ENCODE measurements around the gene SDSL.
A peak's percentile ranks its signal among the peaks of the same experiment; 100 is the strongest.

SDSL gene

GRCh38 chr12:113462117-113462774, 40.1 kb downstream of the SDSL start:
- H3K4me1 ChIP-seq (ENCODE audit: control insufficient read depth, insufficient read depth, low read length): peaks cover 9% of the 10 kb centered on the region
- no peak overlapping the region for H3K9ac ChIP-seq (ENCODE audit: low read depth, low read length)
- no peaks in the 10 kb centered on the region for H3K9me3 ChIP-seq (ENCODE audit: control insufficient read depth, insufficient read depth, low read length)
- peaks cover 2% of the 10 kb centered on the region for H3K36me3 ChIP-seq (ENCODE audit: control insufficient read depth, insufficient read depth, low read length)
- peak overlapping the region; percentile 41 for H3K4me3 ChIP-seq (ENCODE audit: low read depth, low read length)
- H3K27me3 ChIP-seq (ENCODE audit: control insufficient read depth, insufficient read depth, low read length): peaks cover 87% of the 10 kb centered on the region

GRCh38 chr12:113462998-113463745, 41.0 kb downstream of the SDSL start:
- Histone ChIP-seq H3K4me1 (ENCODE audit: control insufficient read depth, insufficient read depth, low read length) (peaks cover 9% of the 10 kb centered on the region), H3K9ac (ENCODE audit: low read depth, low read length) (no peak overlapping the region), H3K4me3 (ENCODE audit: low read depth, low read length) (peak overlapping the region; percentile 47), H3K36me3 (ENCODE audit: control insufficient read depth, insufficient read depth, low read length) (peaks cover 2% of the 10 kb centered on the region), H3K27me3 (ENCODE audit: control insufficient read depth, insufficient read depth, low read length) (peaks cover 93% of the 10 kb centered on the region), H3K9me3 (ENCODE audit: control insufficient read depth, insufficient read depth, low read length) (no peaks in the 10 kb centered on the region)

DNA sequence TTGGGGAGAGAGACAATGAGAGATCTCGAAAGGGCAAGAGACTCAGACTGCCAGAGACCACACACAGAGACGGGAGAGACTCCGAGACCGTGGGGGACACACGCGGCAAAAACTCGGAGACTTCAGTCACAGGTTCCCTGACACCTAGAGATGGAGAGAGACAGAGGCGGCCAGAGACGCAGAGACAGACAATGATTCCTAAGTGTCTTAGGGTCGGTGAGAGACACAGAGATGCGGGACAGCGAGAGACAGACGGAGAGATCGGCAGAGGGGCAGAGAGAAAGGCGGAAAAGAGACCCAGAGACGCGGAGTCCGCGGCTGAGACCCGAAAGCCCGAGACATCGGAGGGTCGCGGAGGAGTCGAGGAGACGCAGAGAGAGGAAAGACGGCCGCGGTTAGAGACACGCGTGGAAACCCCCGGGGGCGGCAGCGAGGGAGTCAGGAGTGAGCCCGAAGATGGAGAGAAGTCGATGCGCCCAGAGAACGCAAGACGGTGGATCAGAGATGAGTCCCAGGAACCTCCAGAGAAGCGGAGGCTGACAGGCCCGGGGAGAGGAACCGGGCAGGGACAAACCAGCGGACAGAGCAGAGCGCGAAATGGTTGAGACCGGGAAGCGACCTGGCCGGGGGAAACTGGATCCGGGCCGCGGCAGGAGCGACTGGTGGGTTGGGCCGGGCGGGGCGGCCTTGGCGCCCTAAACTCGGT, 41.7 kb downstream of the SDSL start:
- Histone ChIP-seq H3K9ac (ENCODE audit: low read depth, low read length) (no peak overlapping the region), H3K4me3 (ENCODE audit: low read depth, low read length) (peak overlapping the region; percentile 47), H3K27me3 (ENCODE audit: control insufficient read depth, insufficient read depth, low read length) (peaks cover 95% of the 10 kb centered on the region), H3K36me3 (ENCODE audit: control insufficient read depth, insufficient read depth, low read length) (peaks cover 2% of the 10 kb centered on the region), H3K9me3 (ENCODE audit: control insufficient read depth, insufficient read depth, low read length) (no peaks in the 10 kb centered on the region), H3K4me1 (ENCODE audit: control insufficient read depth, insufficient read depth, low read length) (peaks cover 9% of the 10 kb centered on the region)

DNA sequence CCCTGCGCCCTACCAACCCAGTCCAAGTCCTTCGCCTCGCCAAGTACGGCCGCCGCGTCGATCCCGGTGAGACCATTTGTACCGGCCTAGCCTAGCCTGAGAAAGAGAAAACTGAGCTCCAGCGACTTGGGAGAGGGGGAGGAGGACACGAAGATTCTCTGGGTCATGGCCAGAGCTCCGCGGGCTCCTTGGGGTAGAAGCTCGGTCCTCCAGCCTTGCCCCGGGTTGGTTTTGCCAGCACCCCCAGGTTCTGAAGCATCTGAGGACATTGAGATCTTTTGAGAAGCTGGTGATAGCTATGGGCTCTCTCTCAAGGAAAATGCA, 42.2 kb downstream of the SDSL start:
- peaks cover 95% of the 10 kb centered on the region for H3K27me3 ChIP-seq (ENCODE audit: control insufficient read depth, insufficient read depth, low read length)
- H3K4me3 ChIP-seq (ENCODE audit: low read depth, low read length): peak overlapping the region; percentile 47
- H3K9me3 ChIP-seq (ENCODE audit: control insufficient read depth, insufficient read depth, low read length): no peaks in the 10 kb centered on the region
- H3K36me3 ChIP-seq (ENCODE audit: control insufficient read depth, insufficient read depth, low read length): peaks cover 2% of the 10 kb centered on the region
- H3K4me1 ChIP-seq (ENCODE audit: control insufficient read depth, insufficient read depth, low read length): peaks cover 9% of the 10 kb centered on the region
- no peak overlapping the region for H3K9ac ChIP-seq (ENCODE audit: low read depth, low read length)

- H3K4me1 ChIP-seq (ENCODE audit: control insufficient read depth, insufficient read depth, low read length): peaks cover 14% of the 10 kb centered on the region
- no peak overlapping the region for H3K9ac ChIP-seq (ENCODE audit: low read depth, low read length)
- peaks cover 97% of the 10 kb centered on the region for H3K27me3 ChIP-seq (ENCODE audit: control insufficient read depth, insufficient read depth, low read length)
Measured at GRCh38 chr12:113464852-113465719, 42.9 kb downstream of the SDSL start.

GRCh38 chr12:113465808-113466453, 43.8 kb downstream of the SDSL start:
- Histone ChIP-seq H3K27me3 (ENCODE audit: control insufficient read depth, insufficient read depth, low read length) (peaks cover 98% of the 10 kb centered on the region), H3K4me1 (ENCODE audit: control insufficient read depth, insufficient read depth, low read length) (peaks cover 17% of the 10 kb centered on the region), H3K36me3 (ENCODE audit: control insufficient read depth, insufficient read depth, low read length) (peaks cover 2% of the 10 kb centered on the region), H3K9ac (ENCODE audit: low read depth, low read length) (no peak overlapping the region), H3K4me3 (ENCODE audit: low read depth, low read length) (peak overlapping the region; percentile 62), H3K9me3 (ENCODE audit: control insufficient read depth, insufficient read depth, low read length) (no peaks in the 10 kb centered on the region)

More at GRCh38 chr12:113464852-113465719, 42.9 kb downstream of the SDSL start:
- no peaks in the 10 kb centered on the region for H3K9me3 ChIP-seq (ENCODE audit: control insufficient read depth, insufficient read depth, low read length)
- H3K4me3 ChIP-seq (ENCODE audit: low read depth, low read length): peak overlapping the region; percentile 62
- peaks cover 2% of the 10 kb centered on the region for H3K36me3 ChIP-seq (ENCODE audit: control insufficient read depth, insufficient read depth, low read length)

DNA sequence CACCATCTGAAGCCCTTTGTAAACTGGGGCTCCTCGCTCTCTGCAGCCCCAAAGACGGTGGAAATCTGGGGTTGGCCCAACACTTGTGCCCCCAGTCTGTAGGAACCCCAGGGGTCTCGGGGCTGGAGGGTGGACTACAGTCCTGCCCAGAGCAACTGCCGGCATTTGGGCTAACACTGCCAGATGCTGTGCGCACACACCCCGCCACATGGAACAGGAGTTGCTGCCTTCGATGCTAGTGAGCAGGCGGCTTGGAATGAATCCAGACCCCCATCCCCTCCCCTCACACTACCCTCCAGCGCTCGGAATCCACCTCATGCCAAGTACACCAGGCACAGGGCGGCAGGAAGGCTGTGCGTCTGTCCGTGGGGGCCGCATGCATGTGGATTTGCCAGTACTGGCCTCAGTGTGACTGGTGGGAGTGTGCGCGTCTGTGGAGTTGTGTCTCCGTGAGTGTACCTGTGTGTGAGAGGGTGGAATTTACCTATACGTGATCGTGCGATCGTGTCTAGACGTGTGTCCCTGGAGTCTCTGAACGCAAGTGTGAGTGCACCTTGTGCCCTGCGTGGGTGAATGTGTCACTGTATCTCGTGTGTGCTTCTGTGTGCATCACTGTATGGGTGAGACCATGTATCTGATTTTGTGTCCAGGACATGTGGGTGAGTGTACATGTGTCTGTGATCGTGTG, 44.4 kb downstream of the SDSL start:
- Histone ChIP-seq H3K9me3 (ENCODE audit: control insufficient read depth, insufficient read depth, low read length) (no peaks in the 10 kb centered on the region), H3K4me1 (ENCODE audit: control insufficient read depth, insufficient read depth, low read length) (peaks cover 17% of the 10 kb centered on the region), H3K9ac (ENCODE audit: low read depth, low read length) (no peak overlapping the region), H3K36me3 (ENCODE audit: control insufficient read depth, insufficient read depth, low read length) (peaks cover 2% of the 10 kb centered on the region), H3K27me3 (ENCODE audit: control insufficient read depth, insufficient read depth, low read length) (peaks cover 99% of the 10 kb centered on the region), H3K4me3 (ENCODE audit: low read depth, low read length) (peak overlapping the region; percentile 62)

- Histone ChIP-seq H3K4me3 (ENCODE audit: low read depth, low read length) (peak overlapping the region; percentile 62), H3K9ac (ENCODE audit: low read depth, low read length) (no peak overlapping the region), H3K4me1 (ENCODE audit: control insufficient read depth, insufficient read depth, low read length) (peaks cover 15% of the 10 kb centered on the region), H3K36me3 (ENCODE audit: control insufficient read depth, insufficient read depth, low read length) (peaks cover 2% of the 10 kb centered on the region), H3K27me3 (ENCODE audit: control insufficient read depth, insufficient read depth, low read length) (peaks cover 99% of the 10 kb centered on the region), H3K9me3 (ENCODE audit: control insufficient read depth, insufficient read depth, low read length) (no peaks in the 10 kb centered on the region)
Measured at GRCh38 chr12:113467142-113467501, 44.9 kb downstream of the SDSL start.

- H3K9ac ChIP-seq (ENCODE audit: low read depth, low read length): no peak overlapping the region
- H3K4me3 ChIP-seq (ENCODE audit: low read depth, low read length): peak overlapping the region; percentile 62
- no peaks in the 10 kb centered on the region for H3K9me3 ChIP-seq (ENCODE audit: control insufficient read depth, insufficient read depth, low read length)
- peaks cover 99% of the 10 kb centered on the region for H3K27me3 ChIP-seq (ENCODE audit: control insufficient read depth, insufficient read depth, low read length)
- peaks cover 2% of the 10 kb centered on the region for H3K36me3 ChIP-seq (ENCODE audit: control insufficient read depth, insufficient read depth, low read length)
- H3K4me1 ChIP-seq (ENCODE audit: control insufficient read depth, insufficient read depth, low read length): peaks cover 14% of the 10 kb centered on the region
Measured at GRCh38 chr12:113467502-113468364, 45.6 kb downstream of the SDSL start.
